Type B pancreatic cell (in vitro differentiated cells): Measurements from ENCODE around the gene FBRS. TPM values are rescaled to one million over a fixed set of nuclear protein-coding genes. Genes with fewer than 3 reads are reported as not detected.

Experiments used
- DNase-seq: peaks from one replicate; pipeline ENCODE4 v3.0.0; 2021; ENCODE audit warnings: mixed read lengths; ENCODE audit not compliant: unreplicated experiment; ENCODE audit errors: extremely low spot score
- H3K27ac Mint-ChIP-seq: 2 replicates; pipeline ENCODE4 v1.8.0; 2021; ENCODE audit warnings: mild to moderate bottlenecking, mixed read lengths
- H3K27me3 Mint-ChIP-seq: 2 replicates; pipeline ENCODE4 v1.8.0; 2021; ENCODE audit warnings: mixed read lengths
- H3K36me3 Mint-ChIP-seq: 2 replicates; pipeline ENCODE4 v1.8.0; 2021; ENCODE audit warnings: mixed read lengths
- H3K4me1 Mint-ChIP-seq: one replicate; pipeline ENCODE4 v1.8.0; 2021; ENCODE audit warnings: mixed read lengths; ENCODE audit not compliant: unreplicated experiment
- H3K4me3 Mint-ChIP-seq: 2 replicates; pipeline ENCODE4 v1.8.0; 2021; ENCODE audit warnings: mild to moderate bottlenecking, mixed read lengths
- H3K9me3 Mint-ChIP-seq: 2 replicates; pipeline ENCODE4 v1.8.0; 2021; ENCODE audit warnings: mixed read lengths
- total RNA-seq: library from RNA; stranded (reverse); gene quantifications from 2 replicates; pipeline ENCODE4 v1.2.1, GENCODE V29; 2021; ENCODE audit warnings: low replicate concordance
- TF ChIP-seq, protein P1 (sequence below): fragments of 200-600 bp; sonication (generic); conservative IDR thresholded peaks from 2 replicates; pipeline ENCODE4 v1.5.0; 2021; ENCODE audit warnings: antibody characterized with exemption, mild to moderate bottlenecking

FBRS gene
- total RNA-seq, 1 donor from 2014 or later, result 78.2 TPM

GRCh38 chr16:30619202-30619601, 39.0 kb upstream of the FBRS start:
- Mint-ChIP-seq H3K36me3 (no peaks in the 10 kb centered on the region), H3K4me1 (peaks cover 10% of the 10 kb centered on the region), H3K9me3 (peaks cover 4% of the 10 kb centered on the region), H3K27me3 (no peaks in the 10 kb centered on the region), H3K4me3 (no peak overlapping the region), H3K27ac (no peak overlapping the region)
- no peak for DNase-seq
- TF ChIP-seq, protein P1, sequence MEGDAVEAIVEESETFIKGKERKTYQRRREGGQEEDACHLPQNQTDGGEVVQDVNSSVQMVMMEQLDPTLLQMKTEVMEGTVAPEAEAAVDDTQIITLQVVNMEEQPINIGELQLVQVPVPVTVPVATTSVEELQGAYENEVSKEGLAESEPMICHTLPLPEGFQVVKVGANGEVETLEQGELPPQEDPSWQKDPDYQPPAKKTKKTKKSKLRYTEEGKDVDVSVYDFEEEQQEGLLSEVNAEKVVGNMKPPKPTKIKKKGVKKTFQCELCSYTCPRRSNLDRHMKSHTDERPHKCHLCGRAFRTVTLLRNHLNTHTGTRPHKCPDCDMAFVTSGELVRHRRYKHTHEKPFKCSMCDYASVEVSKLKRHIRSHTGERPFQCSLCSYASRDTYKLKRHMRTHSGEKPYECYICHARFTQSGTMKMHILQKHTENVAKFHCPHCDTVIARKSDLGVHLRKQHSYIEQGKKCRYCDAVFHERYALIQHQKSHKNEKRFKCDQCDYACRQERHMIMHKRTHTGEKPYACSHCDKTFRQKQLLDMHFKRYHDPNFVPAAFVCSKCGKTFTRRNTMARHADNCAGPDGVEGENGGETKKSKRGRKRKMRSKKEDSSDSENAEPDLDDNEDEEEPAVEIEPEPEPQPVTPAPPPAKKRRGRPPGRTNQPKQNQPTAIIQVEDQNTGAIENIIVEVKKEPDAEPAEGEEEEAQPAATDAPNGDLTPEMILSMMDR, result no peak

DNA sequence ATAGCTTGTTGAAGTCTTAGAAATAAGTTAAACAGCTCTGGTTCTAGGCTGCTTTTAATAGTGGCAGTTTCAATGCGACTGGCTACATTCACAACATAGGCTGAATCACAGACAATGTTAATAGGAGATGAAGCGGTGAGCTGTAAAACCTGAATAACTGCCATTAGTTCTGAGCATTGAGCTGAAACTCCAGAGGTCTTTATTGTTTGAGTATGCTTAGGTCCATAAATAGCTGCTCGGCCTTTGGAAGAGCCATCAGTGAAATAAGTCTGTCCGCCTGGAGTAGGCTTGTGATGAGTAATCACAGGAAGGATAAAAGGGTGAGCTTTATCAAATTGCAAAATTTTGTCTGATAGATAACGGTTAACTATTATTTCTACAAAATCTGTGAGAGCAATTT, 38.6 kb upstream of the FBRS start:
- Mint-ChIP-seq H3K4me3 (no peak overlapping the region), H3K27ac (no peak overlapping the region), H3K27me3 (no peaks in the 10 kb centered on the region), H3K9me3 (peaks cover 4% of the 10 kb centered on the region), H3K4me1 (peaks cover 10% of the 10 kb centered on the region), H3K36me3 (no peaks in the 10 kb centered on the region)
- no peak for DNase-seq
- TF ChIP-seq, protein P1, result no peak

DNA sequence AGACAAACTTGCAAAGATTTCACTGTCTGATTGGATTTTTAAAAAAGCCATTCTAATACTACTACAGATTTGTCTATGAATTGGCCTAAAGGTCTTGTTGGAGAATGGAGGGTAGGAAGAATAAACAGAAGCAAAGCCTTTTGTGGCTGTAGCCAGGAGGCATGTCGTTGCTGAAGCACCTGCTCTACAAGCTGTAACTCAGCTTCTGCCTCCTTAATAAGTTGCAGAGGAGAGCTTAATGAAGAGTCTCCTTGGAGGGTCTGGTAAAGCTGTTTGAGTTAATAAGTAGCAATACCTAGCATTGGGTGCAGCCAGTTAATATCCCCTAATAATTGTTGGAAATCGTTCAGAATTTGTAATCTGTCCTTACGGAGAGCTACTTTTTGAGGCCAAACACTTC, 38.1 kb upstream of the FBRS start:
- TF ChIP-seq, protein P1, result no peak
- Mint-ChIP-seq H3K4me1 (peaks cover 10% of the 10 kb centered on the region), H3K36me3 (no peaks in the 10 kb centered on the region), H3K27ac (no peak overlapping the region), H3K4me3 (no peak overlapping the region), H3K27me3 (no peaks in the 10 kb centered on the region), H3K9me3 (peaks cover 4% of the 10 kb centered on the region)
- DNase-seq, result no peak

- Mint-ChIP-seq H3K4me3 (no peak overlapping the region), H3K9me3 (peaks cover 4% of the 10 kb centered on the region), H3K36me3 (no peaks in the 10 kb centered on the region), H3K4me1 (peaks cover 10% of the 10 kb centered on the region), H3K27ac (no peak overlapping the region), H3K27me3 (no peaks in the 10 kb centered on the region)
- TF ChIP-seq, protein P1, result no peak
- DNase-seq, result no peak
Measured at GRCh38 chr16:30621765-30622164, 36.5 kb upstream of the FBRS start.

GRCh38 chr16:30622455-30623032, 35.7 kb upstream of the FBRS start:
- H3K27me3 Mint-ChIP-seq, result no peaks in the 10 kb centered on the region
- peaks cover 4% of the 10 kb centered on the region for H3K9me3 Mint-ChIP-seq
- H3K36me3 Mint-ChIP-seq, result no peaks in the 10 kb centered on the region
- no peak for DNase-seq
- H3K27ac Mint-ChIP-seq, result no peak overlapping the region
- no peak overlapping the region for H3K4me3 Mint-ChIP-seq
- TF ChIP-seq, protein P1, result no peak
- peaks cover 10% of the 10 kb centered on the region for H3K4me1 Mint-ChIP-seq
